HG02588 (cell line): Measurements from ENCODE around the gene RABL2A.
"Not testable (repeated sequence)": the region's sequence is repeated elsewhere in the genome, so short reads cannot be mapped to it uniquely, and the experiment has no call there.

Experiments
- ATAC-seq: cut with Tn5 transposase; IDR thresholded peaks from one replicate; pipeline ENCODE4 v1.9.1; 2021; ENCODE audit warnings: mild to moderate bottlenecking, moderate library complexity; ENCODE audit not compliant: unreplicated experiment

The RABL2A gene

GRCh38 chr2:113606036-113606435, 21.0 kb upstream of the RABL2A start:
- not testable (repeated sequence) for ATAC-seq

DNA sequence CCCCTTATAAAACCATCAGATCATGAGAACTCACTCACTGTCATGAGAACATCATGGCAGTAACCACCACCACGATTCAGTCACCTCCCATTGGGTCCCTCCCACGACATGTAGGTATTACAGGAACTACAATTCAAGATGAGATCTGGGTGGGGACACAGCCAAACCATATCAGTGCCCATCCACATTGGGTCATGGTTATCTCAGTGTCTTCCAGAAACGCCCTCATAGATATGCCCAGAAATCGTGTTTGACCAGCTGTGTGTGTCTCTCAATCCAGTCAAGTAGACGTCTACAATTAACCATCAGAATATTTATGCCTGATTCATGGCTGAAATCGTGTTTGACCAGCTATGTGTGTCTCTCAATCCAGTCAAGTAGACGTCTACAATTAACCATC, 17.2 kb upstream of the RABL2A start:
- ATAC-seq, result not testable (repeated sequence)

GRCh38 chr2:113621002-113621401, 6.1 kb upstream of the RABL2A start:
- ATAC-seq, result not testable (repeated sequence)

- ATAC-seq, result not testable (repeated sequence)
Observed at GRCh38 chr2:113625906-113626305, 1.2 kb upstream of the RABL2A start.

DNA sequence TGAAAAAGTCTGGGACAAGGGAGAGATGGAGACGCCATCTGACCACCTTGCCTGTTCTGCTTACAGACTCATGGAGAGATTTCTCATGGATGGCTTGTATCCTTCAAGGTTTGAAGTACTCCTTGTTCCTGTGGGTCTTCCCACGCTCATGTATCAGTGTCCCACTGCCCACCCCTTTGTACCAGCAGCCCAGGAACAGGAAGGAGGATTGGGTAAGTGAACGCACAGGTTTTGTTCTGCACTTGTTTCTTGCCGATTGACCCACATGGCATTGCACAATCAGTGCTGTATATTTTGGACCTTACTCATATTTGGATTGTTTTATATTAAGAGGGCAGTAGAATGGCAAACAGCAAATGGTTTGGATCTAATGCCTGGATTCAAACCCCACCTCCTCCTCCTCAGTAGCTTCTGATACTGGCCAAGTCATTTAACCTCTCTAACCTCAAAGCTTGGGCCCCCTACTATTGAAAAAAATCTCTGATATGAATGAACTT, 5.8 kb downstream of the RABL2A start:
- not testable (repeated sequence) for ATAC-seq

- not testable (repeated sequence) for ATAC-seq
Observed at GRCh38 chr2:113635358-113635757, 8.3 kb downstream of the RABL2A start.

DNA sequence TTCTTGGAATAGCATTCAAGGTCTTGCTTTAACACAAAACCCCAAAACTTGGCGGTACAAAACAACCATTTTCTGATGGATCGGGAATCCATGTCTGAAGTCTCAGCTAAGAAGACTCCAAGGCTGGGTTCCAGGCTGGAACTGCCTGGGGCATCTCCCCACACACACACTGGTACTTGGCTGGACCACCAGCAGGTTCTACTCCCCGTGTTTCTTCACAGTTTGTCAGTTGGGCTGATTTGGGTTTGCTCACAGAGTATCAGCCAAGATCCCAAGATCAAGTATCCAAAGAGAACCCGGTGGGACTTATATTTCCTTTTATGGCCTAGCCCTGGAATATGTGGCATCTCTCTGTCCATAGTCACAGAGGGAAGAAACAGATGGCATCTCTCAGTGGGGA, 9.2 kb downstream of the RABL2A start:
- not testable (repeated sequence) for ATAC-seq

DNA sequence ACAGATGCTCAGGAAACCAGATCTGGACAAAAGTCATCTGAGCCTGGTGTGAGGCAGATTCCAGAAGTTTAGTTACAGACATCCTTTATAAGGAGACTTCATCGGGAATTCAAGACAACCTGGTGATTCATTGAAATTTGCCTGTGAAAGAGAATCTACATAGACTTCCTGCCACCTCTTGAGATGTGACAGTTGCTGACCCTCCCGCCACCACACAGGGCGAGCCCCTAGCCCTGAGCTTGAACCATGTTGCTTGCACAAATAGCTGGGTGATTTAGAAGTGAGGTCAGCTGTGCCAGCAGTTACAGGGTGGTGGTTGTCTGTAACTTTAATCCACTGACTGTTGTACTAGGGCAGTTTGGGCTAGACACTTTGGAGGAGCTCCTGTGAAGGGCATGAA, 11.0 kb downstream of the RABL2A start:
- ATAC-seq, result not testable (repeated sequence)

DNA sequence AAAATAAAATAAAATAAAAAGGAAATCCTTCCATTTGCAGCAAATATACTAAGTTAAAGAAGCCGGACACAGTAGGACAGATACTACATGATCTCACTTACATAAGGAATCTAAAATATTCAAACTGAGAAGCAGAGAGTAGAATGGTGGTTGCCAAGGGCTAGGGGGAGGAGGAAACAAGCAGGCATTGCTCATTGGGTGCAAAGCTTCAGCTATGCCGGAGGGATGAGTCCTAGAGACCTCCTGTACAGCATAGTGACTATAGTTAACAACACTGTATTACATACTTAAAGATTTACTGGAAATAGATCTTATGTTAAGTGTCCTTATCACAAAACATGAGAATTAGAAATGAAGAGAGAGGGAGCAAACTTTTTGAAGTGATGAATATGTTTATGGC, 19.2 kb downstream of the RABL2A start:
- not testable (repeated sequence) for ATAC-seq

DNA sequence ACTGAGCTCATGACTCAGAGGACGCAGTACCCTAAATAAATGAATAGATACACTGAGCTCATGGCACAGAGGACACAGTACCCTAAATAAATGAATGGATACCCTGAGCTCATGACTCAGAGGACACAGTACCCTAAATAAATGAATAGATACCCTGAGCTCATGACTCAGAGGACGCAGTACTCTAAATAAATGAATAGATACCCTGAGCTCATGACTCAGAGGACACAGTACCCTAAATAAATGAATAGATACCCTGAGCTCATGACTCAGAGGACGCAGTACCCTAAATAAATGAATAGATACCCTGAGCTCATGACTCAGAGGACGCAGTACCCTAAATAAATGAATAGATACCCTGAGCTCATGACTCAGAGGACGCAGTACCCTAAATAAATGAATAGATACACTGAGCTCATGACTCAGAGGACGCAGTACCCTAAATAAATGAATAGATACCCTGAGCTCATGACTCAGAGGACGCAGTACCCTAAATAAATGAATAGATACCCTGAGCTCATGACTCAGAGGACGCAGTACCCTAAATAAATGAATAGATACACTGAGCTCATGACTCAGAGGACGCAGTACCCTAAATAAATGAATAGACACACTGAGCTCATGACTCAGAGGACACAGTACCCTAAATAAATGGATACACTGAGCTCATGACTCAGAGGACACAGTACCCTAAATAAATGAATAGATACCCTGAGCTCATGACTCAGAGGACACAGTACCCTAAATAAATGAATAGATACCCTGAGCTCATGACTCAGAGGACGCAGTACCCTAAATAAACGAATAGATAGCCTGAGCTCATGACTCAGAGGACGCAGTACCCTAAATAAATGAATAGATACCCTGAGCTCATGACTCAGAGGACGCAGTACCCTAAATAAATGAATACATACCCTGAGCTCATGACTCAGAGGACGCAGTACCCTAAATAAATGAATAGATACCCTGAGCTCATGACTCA, 24.1 kb downstream of the RABL2A start:
- ATAC-seq, result not testable (repeated sequence)

- ATAC-seq, result not testable (repeated sequence)
Observed at GRCh38 chr2:113652599-113652998, 25.5 kb downstream of the RABL2A start.

GRCh38 chr2:113656031-113656624, 29.1 kb downstream of the RABL2A start:
- not testable (repeated sequence) for ATAC-seq

DNA sequence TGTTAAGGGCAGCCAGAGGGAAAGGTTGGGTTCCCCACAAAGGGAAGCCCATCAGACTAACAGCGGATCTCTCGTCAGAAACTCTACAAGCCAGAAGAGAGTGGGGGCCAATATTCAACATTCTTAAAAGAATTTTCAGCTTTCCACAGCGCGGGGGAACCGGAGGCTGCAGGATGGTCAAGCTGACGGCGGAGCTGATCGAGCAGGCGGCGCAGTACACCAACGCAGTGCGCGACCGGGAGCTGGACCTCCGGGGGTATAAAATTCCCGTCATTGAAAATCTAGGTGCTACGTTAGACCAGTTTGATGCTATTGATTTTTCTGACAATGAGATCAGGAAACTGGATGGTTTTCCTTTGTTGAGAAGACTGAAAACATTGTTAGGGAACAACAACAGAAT, 30.7 kb downstream of the RABL2A start:
- ATAC-seq, result not testable (repeated sequence)

DNA sequence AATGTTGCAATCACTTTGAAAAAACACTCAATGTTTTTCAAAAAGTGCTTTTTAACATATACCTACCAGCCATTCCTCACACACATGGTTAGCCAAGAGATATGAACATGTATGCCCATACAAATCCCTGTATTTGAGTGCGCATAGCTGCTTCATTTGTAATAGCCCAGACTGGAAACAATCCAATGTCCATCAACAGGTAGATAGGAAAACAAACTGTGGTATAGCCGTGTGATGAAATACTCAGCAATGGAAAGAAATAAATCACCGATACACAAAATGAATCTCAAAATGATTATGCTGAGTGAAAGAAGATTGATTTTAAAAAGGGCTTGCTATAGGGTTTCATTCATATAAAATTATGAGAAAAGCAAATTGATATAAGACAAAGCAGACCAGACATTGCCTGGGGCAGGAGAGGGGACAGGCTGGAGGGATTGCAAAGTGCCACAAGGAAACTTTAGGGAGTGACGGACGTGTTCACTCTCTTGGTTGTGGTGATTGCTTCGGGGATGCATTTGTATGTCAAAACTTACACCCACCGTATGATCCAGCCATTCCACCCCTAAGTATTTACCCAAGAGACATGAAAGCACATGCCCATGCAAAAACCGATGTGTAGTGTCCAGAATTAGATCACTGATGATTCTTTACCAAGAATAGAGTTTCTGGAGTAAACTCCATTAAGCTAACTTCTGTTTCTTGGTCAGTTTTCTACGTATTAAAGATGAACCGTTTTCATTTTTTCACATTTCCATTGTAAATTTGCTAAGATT, 36.4 kb downstream of the RABL2A start:
- not testable (repeated sequence) for ATAC-seq

DNA sequence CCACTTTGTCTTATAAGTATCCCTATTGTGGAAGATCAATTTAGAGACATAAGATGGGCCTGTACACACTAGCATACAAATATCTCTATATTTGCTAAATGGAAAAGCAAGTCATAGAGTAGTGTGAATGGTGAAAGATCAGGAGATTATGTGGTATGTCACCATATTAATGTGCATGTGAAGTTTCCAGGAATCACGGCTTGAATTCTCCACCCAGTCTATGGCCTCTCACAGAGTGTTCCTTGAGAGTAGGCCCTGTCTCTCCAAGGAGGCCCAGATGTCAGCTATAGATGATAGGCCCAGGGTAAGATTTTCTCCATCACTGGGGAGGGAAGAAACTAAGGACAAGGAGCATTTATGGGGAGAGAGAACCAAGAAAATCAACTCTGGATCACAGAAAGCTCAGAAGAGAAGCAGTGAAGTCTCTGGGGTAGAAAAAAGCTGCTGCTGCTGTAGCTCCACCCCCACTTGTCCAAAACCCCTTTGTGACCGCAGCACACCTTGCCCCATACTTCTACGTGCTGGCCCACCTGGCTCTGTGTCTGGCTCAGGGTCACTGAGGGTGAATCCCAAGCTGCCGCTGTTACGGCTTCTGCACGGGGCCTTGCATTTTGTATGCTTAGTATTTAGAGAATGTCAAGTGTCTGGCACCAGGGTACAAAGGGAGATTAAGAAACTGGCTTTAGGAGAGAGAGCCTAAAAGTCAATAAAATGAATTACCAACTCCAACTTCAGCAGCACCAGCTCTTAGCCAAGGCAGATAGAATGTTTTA, 37.9 kb downstream of the RABL2A start:
- ATAC-seq, result not testable (repeated sequence)

DNA sequence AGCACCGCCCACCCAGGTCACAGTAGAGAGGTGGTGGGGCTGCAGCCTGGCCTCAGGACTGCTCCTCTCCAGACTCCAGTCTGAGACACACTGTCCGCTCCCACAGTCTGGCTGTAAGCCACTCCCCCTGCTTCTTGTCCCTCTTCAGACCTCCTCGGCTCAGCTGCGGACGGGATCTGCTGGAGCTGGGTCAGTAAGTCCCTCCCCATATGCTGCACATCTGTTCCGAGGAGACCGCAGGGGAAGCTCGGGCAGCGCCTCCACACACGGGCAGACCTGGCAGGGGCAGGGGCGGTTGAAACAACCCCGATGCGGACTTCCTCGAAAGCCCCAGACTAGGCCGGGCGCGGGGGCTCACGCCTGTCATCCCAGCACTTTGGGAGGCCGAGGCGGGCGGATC, 41.9 kb downstream of the RABL2A start:
- ATAC-seq, result not testable (repeated sequence)

GRCh38 chr2:113672326-113672932, 45.4 kb downstream of the RABL2A start:
- no peak for ATAC-seq

DNA sequence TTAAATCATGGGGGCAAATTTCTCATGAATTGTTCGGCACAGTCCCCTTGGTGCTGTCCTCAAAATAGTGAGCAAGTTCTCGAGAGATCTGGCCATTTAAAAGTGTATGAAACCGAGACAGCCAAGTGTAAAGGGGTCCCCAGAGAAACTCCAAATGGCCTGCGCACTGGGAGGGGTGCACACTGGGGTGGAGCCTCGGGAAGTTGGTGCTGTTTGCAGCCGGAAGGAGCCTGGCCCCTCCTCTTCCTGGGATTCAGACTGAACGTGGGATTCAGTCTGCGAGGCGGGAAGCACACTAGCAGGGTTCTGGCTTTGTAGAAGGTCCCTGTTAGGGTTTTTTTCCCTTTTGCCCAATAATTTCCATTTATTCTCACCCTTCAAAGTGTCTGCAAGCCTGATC, 48.8 kb downstream of the RABL2A start:
- ATAC-seq, result no peak

DNA sequence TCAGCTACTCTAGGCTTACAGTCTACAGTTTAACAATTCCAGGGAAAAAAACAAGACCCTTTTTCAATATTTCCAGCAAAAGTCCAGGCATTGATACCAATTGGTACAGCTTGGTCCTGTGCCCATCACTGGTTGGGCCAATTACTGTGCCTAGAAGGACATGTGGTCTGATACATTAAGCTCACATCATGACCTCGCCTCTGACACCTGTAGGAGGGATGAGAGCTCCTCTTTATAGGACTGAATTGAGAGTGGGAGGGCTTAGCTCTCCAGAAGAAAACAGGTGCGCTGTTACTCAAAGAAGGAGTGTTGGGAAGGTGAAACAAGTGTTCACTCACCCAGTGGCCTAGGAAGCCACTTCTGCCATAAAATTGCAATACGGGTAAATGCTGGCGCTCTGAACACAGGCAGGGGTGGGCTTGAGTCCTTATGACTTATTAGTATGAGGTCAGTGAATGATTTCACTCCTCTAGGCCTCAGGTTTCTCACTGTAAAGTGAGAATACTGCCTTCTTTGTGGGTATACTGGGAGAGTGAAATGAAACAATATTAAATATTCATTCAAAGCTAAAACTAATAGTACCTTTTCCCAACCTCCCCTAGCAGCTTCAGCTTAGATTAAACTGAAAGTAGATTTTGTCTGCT, 49.7 kb downstream of the RABL2A start:
- no peak for ATAC-seq
